Activated CD4-positive, CD25-positive, alpha-beta regulatory T cell treated with anti-CD3 and anti-CD28 coated beads, Interleukin-2, amount 50 U/mL, for 72 hours (primary cell): ENCODE data around the gene BAX.
A peak's percentile ranks its signal among the peaks of the same experiment; 100 is the strongest.

ENCODE experiments used
- DNase-seq: peaks from one replicate; pipeline ENCODE4 v3.0.0; 2021

BAX gene

DNA sequence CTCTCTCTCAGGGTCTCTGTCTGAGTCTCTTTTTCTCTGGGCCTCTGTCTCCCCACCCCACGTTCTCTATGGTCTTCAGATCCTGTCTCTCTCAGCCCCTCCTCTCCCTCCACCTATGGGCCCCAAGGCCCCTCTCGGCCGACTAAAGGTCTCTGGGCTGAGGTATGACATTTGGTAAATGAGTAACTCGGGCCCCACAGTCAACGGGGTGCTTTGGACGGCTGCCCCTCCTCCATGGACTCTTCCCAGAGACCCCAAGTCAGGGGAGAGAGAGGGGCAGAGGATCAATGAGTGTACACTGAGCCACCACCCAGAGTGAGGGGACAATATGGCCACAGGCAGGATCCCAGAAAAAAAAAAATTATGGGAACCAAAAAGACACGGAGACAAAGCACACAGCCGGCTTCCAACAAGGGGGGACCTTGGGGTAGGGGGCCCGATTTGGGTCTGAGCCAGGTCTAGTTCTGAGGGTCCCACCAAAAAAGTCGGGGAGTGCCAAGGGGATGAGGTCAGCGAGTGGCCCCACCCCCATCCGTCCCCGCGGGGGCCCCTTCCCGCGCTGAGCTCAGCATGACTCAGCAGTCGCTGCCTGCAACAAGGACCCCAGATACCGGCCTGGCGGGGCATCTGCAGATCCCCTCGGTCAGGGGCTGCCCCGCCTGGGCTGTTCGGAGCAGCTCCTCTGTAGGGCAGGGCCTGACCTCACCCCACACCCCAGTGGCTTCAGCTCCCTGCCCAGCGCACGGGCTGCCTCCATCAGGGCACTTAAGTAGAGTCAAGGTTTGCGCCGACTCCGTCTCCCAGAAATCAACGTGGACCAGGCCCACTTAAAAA, 8.9 kb downstream of the BAX start:
- DNase-seq, result peak; percentile 72

- no peak for DNase-seq
Observed at GRCh38 chr19:48964205-48965039, 9.7 kb downstream of the BAX start.

GRCh38 chr19:48965040-48965805, 10.5 kb downstream of the BAX start, which contains the start of gene FTL:
Gene FTL, plus strand, starts transcription at chr19:48965309. Its CDS starts 199 bp downstream, at chr19:48965508.
- peak; percentile 92 for DNase-seq

GRCh38 chr19:48965806-48966540, 11.3 kb downstream of the BAX start:
- DNase-seq, result peak; percentile 86

- no peak for DNase-seq
Observed at GRCh38 chr19:48966541-48967345, 12.1 kb downstream of the BAX start.

DNA sequence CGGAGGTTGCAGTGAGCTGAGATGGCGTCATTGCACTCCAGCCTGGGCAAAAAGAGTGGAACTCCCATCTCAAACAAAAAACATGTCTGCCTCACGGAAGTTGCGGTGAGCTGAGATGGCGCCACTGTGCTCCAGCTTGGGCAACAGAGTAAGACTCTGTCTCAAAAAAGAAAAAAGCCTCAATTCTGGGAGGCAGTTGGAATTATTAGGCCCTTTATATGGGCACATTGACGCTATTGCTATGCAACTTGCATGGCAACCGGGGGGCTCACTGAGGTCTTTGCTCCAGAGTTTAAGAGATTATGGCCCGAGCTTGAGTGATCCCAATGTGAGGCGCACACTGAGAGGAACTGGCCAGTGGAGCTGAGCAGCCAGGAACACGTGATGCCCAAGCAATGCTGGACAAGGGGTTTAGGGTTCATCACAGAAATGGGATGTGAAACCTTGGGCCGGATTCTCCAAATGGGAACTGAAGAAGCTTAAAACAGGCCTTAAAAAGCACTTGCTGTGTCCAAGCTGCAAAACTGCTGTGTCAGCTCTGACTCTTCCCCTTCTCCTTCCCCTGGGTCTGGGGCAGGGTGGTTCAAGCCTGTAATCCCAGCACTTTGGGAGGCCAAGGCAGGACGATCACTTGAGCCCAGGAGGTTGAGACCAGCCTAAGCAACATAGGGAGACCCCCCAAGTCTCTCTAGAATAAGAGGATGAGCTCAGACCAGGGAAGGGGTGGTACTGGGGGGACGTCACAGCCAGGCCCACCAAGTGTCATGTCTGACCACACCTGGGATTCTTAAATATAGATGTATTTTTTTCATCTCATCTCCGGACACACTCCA, 12.9 kb downstream of the BAX start:
- DNase-seq, result no peak

- DNase-seq, result no peak
Observed at GRCh38 chr19:48968179-48968661, 13.5 kb downstream of the BAX start.

DNA sequence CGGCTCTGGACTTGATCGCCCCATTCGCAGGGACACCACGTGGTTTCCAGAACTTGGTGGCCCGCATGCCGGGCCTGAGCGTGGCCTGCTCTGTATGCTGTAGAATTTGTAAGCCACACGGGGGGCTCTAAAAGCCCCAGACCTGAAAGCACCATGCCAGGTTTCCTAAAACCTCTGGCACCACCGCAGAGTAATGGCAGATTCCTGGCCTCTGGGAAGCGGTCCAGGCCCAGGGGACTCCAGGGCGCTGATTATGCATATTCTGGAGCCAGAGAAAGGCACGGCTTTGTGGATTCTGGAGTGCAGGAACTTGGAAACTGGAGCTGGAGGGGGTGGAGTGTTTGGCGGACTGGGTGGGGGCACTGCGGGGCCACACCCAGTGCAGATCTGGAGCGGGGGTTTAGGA, 14.1 kb downstream of the BAX start:
- DNase-seq, result no peak

GRCh38 chr19:48969276-48970138, 14.8 kb downstream of the BAX start:
- DNase-seq, result no peak

GRCh38 chr19:48970139-48970766, 15.6 kb downstream of the BAX start:
- DNase-seq, result no peak

DNA sequence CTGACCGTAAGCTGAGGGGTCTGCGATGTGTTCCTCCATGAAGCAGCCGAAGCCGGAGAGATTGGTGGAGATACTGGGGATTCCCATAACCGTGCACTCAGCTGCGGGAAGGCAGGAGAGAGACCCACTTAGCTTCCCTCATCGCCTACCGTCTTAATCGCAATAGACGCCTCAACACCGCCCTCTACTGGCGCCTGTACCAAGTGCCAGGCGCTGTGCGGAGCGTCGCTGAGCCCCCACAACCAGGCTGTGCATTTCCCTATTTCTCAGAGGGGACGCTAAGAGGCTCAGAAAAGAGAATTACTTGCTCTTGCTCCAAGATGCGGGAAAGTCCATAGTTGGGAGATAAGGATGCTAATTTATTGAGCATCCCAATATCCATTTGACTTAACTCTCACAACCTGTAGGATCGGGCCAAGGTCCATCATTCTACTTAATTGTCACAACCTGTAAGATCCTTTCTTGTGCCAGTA, 16.3 kb downstream of the BAX start:
- peak; percentile 84 for DNase-seq

DNA sequence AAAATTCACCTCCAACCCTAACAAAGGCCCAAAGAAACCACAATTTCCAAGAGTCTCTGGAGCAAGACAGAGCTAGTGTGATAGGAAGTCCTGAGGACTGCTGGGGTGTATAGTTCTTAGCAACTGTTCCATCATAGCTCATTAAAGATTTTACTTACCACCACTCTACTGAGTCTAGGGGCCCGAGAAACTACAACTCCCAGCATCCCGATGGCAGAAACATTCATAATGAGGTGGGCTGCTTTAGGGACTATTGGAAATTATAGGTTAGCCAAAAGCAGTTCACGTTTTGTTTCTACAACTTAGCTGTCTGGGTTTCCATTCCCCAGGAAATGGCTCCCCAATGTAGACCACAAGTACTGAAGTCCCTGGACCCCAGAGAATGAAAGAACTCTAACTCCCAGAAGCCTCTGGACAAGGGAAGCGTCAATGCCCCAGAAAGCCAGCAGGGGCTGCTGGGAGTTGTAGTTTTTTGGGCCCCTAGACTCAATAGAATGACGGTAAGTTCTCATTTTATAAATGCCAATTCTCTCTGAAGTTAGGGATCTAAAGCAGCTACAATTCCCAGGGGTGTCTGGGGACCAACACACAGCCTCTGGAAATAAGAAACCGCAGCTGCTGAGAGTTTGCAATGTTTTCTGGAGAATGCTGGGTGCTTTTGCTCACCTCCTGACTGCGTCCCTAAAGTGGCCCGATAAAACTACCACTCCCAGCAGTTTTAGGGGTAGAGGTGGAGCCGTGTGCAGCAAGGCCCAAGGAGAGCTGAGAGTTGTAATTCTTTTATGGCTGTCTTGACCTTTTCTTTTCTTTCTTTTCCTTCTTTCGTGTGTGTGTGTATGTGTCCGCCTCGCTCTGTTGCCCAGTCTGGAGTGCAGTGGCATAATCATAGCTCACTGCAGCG, 21.5 kb downstream of the BAX start:
- no peak for DNase-seq

DNA sequence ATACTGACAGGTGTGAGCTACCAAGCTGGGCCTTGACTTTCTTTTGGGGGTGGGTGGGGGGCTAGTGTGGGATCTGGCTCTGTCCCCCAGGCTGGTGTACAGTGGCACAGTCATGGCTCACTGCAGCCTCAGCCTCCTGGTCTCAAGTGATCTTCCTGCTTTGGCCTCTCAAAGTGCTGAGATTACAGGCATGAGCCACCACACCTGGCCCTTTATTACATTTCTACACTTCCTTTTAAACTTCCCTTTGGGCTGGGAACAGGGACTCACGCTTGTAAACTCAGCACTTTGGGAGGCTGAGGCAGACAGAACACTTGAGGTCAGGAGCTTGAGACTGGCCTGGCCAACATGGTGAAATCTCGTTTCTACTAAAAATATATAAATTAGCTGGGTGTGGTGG, 22.4 kb downstream of the BAX start:
- DNase-seq, result no peak

DNA sequence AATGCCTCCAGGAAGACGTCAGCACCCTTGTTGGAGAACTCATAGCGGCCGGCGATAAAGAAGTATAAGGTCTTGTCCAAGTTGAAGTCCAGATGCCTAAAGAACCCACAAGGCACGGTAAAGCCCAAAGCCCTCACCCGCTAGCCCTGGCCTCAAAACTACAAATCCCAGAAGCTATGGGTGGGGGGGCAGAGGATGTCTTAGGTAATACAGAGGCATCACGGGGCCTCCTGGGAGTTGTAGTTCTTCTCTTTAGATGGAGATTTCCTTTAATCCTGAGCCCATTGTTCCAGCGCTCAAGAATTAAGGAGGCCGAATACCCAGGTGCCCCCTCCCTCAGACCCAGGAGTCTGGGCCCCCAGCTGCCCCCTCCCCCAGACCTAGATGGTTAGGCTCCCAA, 27.6 kb downstream of the BAX start:
- no peak for DNase-seq

DNA sequence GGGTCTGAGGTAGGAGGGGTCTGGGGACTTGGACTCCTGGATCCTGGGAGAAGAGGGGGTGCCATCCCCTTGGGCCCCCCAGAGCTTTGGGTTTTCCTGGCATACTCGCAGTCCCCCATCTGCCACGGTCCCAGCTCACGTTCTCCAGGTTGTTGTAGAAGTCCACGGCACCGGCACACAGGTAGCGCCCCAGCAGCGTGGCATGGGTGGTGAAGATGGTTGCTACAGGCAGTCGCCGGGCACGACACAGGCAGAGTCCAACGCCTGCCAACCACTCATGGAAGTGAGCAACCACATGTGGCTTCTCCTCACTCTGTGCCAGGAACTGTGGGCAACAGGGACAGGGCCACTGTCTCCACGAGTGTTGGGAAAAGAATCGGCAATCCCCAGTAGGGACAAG, 31.0 kb downstream of the BAX start:
- no peak for DNase-seq

DNA sequence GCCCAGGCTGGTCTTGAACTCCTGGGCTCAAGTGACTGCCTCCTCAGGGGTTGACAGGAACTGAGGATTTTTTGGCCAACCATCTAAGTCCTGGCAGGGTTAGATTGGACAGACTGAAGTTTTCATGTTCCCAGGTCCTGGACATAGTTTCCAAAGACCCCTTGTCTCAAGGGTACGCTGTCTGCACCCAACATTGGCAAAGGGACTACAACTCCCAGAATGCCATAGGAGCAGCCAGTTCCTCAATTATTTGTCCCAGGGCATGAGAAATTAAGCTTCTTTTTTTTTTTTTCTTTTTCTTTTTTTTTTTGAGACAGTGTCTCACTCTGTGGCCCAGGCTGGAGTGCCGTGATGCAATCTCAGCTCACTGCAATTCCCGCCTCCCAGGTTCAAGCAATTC, 31.5 kb downstream of the BAX start:
- no peak for DNase-seq

- no peak for DNase-seq
Observed at GRCh38 chr19:48987323-48987722, 32.6 kb downstream of the BAX start.

DNA sequence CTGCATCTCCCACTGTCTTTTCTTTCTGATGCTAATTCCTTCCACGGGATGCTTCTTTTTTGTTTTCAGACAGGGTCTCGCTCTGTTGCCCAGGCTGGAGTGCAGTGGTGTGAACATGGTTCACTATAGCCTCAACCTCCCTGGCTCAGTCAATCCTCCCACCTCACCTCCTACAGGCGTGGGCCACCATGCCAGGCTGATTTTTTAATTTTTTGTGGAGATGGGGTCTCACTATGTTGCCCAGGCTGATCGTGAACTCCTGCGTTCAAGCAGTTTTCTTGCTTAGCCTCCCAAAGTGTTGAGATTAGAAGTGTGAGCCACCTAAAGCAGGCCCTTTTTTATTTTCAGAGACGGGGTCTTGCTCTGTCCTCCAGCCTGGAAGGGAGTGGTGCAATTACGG, 33.6 kb downstream of the BAX start:
- DNase-seq, result no peak
